GM12878 (cell line): ENCODE data around the gene GPC6. TPM values are rescaled to one million over a fixed set of nuclear protein-coding genes. Genes with fewer than 3 reads are reported as not detected.

Source experiments
- ATAC-seq: fragments of 200-7000 bp; cut with Tn5 transposase; 3 replicates; pipeline ENCODE4 v1.9.1; 2020; ENCODE audit warnings: mild to moderate bottlenecking, moderate library complexity
- BruUV-seq: library from RNA; stranded (reverse); fragments of 400-500 nt; replicated peaks from 2 replicates; lab custom pipeline; 2021; lab: Mats Ljungman, UMichigan
- CTCF ChIA-PET: fragments of 300-600 bp; sonication (Branson Sonifier 250); formaldehyde crosslinking; extraction: SDS; loops from one replicate; lab custom pipeline; 2021; ENCODE audit warnings: inconsistent platforms; lab: Yijun Ruan, JAX
- POLR2A ChIA-PET: fragments of 350-600 bp; formaldehyde crosslinking; extraction: SDS; loops from one replicate; lab custom pipeline; 2021; ENCODE audit warnings: inconsistent platforms; lab: Charles Lee
- RAD21 ChIA-PET: fragments of 300-600 bp; sonication (Branson Sonifier 250); formaldehyde crosslinking; loops from one replicate; lab custom pipeline; 2023; ENCODE audit warnings: antibody characterized with exemption; ENCODE audit not compliant: unreplicated experiment; lab: Charles Lee
- SMC1A ChIA-PET: fragments of 300-600 bp; sonication (Branson Sonifier 250); formaldehyde crosslinking; loops from one replicate; lab custom pipeline; 2023; ENCODE audit not compliant: unreplicated experiment, uncharacterized antibody; lab: Charles Lee
- DNase-seq: peaks from one replicate; pipeline ENCODE4 v3.0.0-alpha.2; 2011; ENCODE audit warnings: low read depth, low spot score
- FAIRE-seq: peaks from 3 replicates; lab custom pipeline; 2011; peaks lifted over from hg19 to GRCh38; lab: Jason Lieb, UNC
- H2AFZ ChIP-seq: 2 replicates; pipeline ENCODE4 v1.6.0; 2011; ENCODE audit warnings: low read depth, low read length, control low read depth; ENCODE audit not compliant: control insufficient read depth
- H3K27ac ChIP-seq: 2 replicates; pipeline ENCODE4 v1.5.1; 2011; ENCODE audit warnings: control low read depth; ENCODE audit not compliant: control insufficient read depth, insufficient read depth
- H3K27me3 ChIP-seq, 2 experiments: replicated peaks in 1 of 2; 2 replicates each; pipeline versions ENCODE4 v1.6.0 to v1.6.1; 2011; ENCODE audit warnings: low read length in 1 of 2; ENCODE audit not compliant: control insufficient read depth in 2 of 2, insufficient read depth in 2 of 2
- H3K36me3 ChIP-seq, 2 experiments: 2 replicates each; pipeline ENCODE4 v1.5.1; 2011; ENCODE audit warnings: low read length in 1 of 2; ENCODE audit not compliant: control insufficient read depth in 2 of 2, insufficient read depth in 2 of 2
- H3K4me1 ChIP-seq: 2 replicates; pipeline ENCODE4 v1.6.1; 2011; ENCODE audit warnings: mild to moderate bottlenecking, low read length, moderate library complexity, mixed read lengths; ENCODE audit not compliant: control insufficient read depth, insufficient read depth
- H3K4me2 ChIP-seq: 2 replicates; pipeline ENCODE4 v1.6.0; 2011; ENCODE audit warnings: control low read depth; ENCODE audit not compliant: control insufficient read depth, insufficient read depth
- H3K4me3 ChIP-seq: fragments of 200-600 bp; sonication (generic); 2 replicates; pipeline ENCODE4 v1.5.1; 2016
- H3K79me2 ChIP-seq: 2 replicates; pipeline ENCODE4 v1.6.0; 2011; ENCODE audit warnings: low read length; ENCODE audit not compliant: control insufficient read depth, insufficient read depth
- H3K9ac ChIP-seq: 2 replicates; pipeline ENCODE4 v1.8.0; 2011; ENCODE audit warnings: low read length, control low read depth, mixed read lengths; ENCODE audit not compliant: control insufficient read depth, insufficient read depth
- H3K9me3 ChIP-seq: replicated peaks from 3 replicates; pipeline ENCODE4 v1.5.1; 2011; ENCODE audit warnings: mild to moderate bottlenecking, low read length; ENCODE audit not compliant: control insufficient read depth, insufficient read depth
- H4K20me1 ChIP-seq: 2 replicates; pipeline ENCODE4 v1.6.0; 2011; ENCODE audit not compliant: control insufficient read depth, insufficient read depth
- ATF7 ChIP-seq: fragments of 450-650 bp; IDR thresholded peaks from 2 replicates; pipeline ENCODE4 v1.6.1; 2016; ENCODE audit warnings: low read depth, mild to moderate bottlenecking
- HDAC2 ChIP-seq: fragments of 200-600 bp; sonication (generic); IDR thresholded peaks from 2 replicates; pipeline ENCODE4 v1.6.1; 2017
- IKZF2 ChIP-seq, 2 experiments: fragments of 450-650 bp; IDR thresholded peaks; 2 replicates each; pipeline ENCODE4 v1.6.1; 2017; ENCODE audit warnings: mild to moderate bottlenecking in 2 of 2, moderate library complexity in 2 of 2
- JUNB ChIP-seq: IDR thresholded peaks from 2 replicates; pipeline ENCODE4 v1.6.1; 2016; ENCODE audit warnings: antibody characterized with exemption, mild to moderate bottlenecking
- SREBF1 ChIP-seq: IDR thresholded peaks from 2 replicates; pipeline ENCODE4 v1.6.1; 2012; ENCODE audit warnings: mild to moderate bottlenecking, low read length
- STAT1 ChIP-seq: fragments of 450-650 bp; conservative IDR thresholded peaks from 2 replicates; pipeline ENCODE4 v1.6.1; 2014; ENCODE audit warnings: antibody characterized with exemption, mild to moderate bottlenecking
- YY1 ChIP-seq: IDR thresholded peaks from 2 replicates; pipeline ENCODE4 v1.6.1; 2011; ENCODE audit warnings: low read depth, mild to moderate bottlenecking, low read length
- ZNF207 ChIP-seq: fragments of 450-650 bp; IDR thresholded peaks from 2 replicates; pipeline ENCODE4 v1.6.1; 2014; ENCODE audit warnings: antibody characterized with exemption, mild to moderate bottlenecking, borderline replicate concordance
- ZNF622 ChIP-seq: fragments of 450-650 bp; IDR thresholded peaks from 2 replicates; pipeline ENCODE4 v1.6.1; 2017; ENCODE audit warnings: mild to moderate bottlenecking, inconsistent platforms
- in situ Hi-C: fragments of 300-500 bp; cut with MboI; formaldehyde crosslinking; loops from 9 replicates; pipeline ENCODE4 v1.14.3; 2018; ENCODE audit warnings: mixed read lengths
- intact Hi-C: fragments of 100-400 bp; cut with micrococcal nuclease; formaldehyde crosslinking; loops from one replicate; pipeline ENCODE4 v1.14.2; 2022; ENCODE audit not compliant: unreplicated experiment
- polyA plus RNA-seq, 11 experiments: library from polyadenylated mRNA; depleted of rRNA in 4 of 11; unstranded in 6 of 11; stranded (reverse) in 5 of 11; fragments of >200 nt; fragmentation: Nextera tagmentation in 4 of 11; fragmentation: Illumina TruSeq in 1 of 11; extraction: Ambion mirVana in 4 of 11; extraction: Trizol in 1 of 11; gene quantifications; 1 replicate in 1 of 11; 2 replicates in 10 of 11; pipeline versions ENCODE4 v1.2.1 to v1.2.3, GENCODE V29; 2011 to 2016; ENCODE audit warnings: inconsistent platforms in 2 of 11, missing spikeins in 2 of 11, low read depth in 1 of 11
- total RNA-seq, 4 experiments: library from RNA; depleted of rRNA in 3 of 4; stranded (reverse); fragments of >200 nt in 3 of 4; fragmentation: Illumina TruSeq in 1 of 4; extraction: Trizol in 1 of 4; gene quantifications; 2 replicates each; pipeline versions ENCODE4 v1.2.1 to v1.2.3, GENCODE V29; 2013 to 2021
- TF ChIP-seq, protein P1 (sequence below): IDR thresholded peaks from 2 replicates; pipeline ENCODE4 v1.6.1; 2012; ENCODE audit warnings: mild to moderate bottlenecking, low read depth, low read length
- TF ChIP-seq, protein P2 (sequence below): IDR thresholded peaks from 2 replicates; pipeline ENCODE4 v1.6.1; 2011; ENCODE audit warnings: mild to moderate bottlenecking, low read depth, low read length, moderate library complexity; ENCODE audit not compliant: insufficient replicate concordance

GPC6 gene
- total and polyA plus RNA-seq, 10 of the 15 experiments (the other 5 are each of a cell fraction or from before 2014, with no cell fraction given): 0.03 to 0.04 (median 0.03) TPM; not detected in 7

DNA sequence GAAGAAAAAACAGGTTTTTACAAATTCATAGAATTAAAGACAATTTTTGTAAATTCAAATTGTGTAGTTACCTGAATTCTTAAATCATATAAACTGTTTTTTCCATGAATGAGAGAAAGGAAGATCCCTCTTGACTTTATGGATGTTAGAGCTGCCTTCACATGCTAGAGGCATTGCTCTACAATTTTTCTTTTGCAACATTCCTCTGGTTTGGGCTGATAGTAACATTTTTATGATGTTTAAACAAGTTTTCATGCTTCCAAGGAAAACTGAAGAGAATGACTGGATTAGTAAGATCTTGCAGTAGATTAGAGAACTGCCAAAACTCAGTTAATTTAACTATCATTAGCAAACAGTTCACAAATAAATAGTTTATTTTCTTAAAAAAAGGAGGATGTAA is 250.6 kb downstream of the GPC6 start:
- BruUV-seq: no TSS peak
- FAIRE-seq (no peak), ATAC-seq (no peak), DNase-seq (no peak)
- intact Hi-C loops: no loop called here
- H3K27me3 ChIP-seq: no peaks in the 10 kb centered on the region
- POLR2A ChIA-PET: no interaction called here
- no peaks in the 10 kb centered on the region for H3K36me3 ChIP-seq
- H2AFZ ChIP-seq: no peak overlapping the region
- no peaks in the 10 kb centered on the region; the same call in 2 of the 3 replicates for H3K9me3 ChIP-seq
- CTCF ChIA-PET: no interaction called here
- TF ChIP-seq IKZF2 (IDR thresholded peaks at IDR 0.05) (no peak), ZNF207 (no peak), HDAC2 (no peak), SREBF1 (no peak), STAT1 (no peak), JUNB (no peak), YY1 (no peak), ZNF622 (no peak), ATF7 (no peak)
- TF ChIP-seq, protein P1, sequence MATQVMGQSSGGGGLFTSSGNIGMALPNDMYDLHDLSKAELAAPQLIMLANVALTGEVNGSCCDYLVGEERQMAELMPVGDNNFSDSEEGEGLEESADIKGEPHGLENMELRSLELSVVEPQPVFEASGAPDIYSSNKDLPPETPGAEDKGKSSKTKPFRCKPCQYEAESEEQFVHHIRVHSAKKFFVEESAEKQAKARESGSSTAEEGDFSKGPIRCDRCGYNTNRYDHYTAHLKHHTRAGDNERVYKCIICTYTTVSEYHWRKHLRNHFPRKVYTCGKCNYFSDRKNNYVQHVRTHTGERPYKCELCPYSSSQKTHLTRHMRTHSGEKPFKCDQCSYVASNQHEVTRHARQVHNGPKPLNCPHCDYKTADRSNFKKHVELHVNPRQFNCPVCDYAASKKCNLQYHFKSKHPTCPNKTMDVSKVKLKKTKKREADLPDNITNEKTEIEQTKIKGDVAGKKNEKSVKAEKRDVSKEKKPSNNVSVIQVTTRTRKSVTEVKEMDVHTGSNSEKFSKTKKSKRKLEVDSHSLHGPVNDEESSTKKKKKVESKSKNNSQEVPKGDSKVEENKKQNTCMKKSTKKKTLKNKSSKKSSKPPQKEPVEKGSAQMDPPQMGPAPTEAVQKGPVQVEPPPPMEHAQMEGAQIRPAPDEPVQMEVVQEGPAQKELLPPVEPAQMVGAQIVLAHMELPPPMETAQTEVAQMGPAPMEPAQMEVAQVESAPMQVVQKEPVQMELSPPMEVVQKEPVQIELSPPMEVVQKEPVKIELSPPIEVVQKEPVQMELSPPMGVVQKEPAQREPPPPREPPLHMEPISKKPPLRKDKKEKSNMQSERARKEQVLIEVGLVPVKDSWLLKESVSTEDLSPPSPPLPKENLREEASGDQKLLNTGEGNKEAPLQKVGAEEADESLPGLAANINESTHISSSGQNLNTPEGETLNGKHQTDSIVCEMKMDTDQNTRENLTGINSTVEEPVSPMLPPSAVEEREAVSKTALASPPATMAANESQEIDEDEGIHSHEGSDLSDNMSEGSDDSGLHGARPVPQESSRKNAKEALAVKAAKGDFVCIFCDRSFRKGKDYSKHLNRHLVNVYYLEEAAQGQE: no peak
- TF ChIP-seq, protein P2, sequence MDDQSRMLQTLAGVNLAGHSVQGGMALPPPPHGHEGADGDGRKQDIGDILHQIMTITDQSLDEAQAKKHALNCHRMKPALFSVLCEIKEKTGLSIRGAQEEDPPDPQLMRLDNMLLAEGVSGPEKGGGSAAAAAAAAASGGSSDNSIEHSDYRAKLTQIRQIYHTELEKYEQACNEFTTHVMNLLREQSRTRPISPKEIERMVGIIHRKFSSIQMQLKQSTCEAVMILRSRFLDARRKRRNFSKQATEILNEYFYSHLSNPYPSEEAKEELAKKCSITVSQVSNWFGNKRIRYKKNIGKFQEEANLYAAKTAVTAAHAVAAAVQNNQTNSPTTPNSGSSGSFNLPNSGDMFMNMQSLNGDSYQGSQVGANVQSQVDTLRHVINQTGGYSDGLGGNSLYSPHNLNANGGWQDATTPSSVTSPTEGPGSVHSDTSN: no peak
- SMC1A ChIA-PET: no interaction called here
- H3K9ac ChIP-seq: no peak overlapping the region
- no peak overlapping the region for H3K4me2 ChIP-seq
- no peaks in the 10 kb centered on the region for H4K20me1 ChIP-seq
- no peaks in the 10 kb centered on the region for H3K79me2 ChIP-seq
- no peak overlapping the region for H3K27ac ChIP-seq
- no peak overlapping the region for H3K4me3 ChIP-seq
- RAD21 ChIA-PET: no interaction called here
- in situ Hi-C loops: no loop called here
- H3K4me1 ChIP-seq: no peaks in the 10 kb centered on the region
